Measurements from ENCODE around the gene EIF1AD.

Gene EIF1AD

GRCh38 chr11:66004186-66004585 lies 2.2 kb upstream of the EIF1AD start:
- DNase-seq (ENCODE audit: low read depth in 3 of 3) = no peak

DNA sequence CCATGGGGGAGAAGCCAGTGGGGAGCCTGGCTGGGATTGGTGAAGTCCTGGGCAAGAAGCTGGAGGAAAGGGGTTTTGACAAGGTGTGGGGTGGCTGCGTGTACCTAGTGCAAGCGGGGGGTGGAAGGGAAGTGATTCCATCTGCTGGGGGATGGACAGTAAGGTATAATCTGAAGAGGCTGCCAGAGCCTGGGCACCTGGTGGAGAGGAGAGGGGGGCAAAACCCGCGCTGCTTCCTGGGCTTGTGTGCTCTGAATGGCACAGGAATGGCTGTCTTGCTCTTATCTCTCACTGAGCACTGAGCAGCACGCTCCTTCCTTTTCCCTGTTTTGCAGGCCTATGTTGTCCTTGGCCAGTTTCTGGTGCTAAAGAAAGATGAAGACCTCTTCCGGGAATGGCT lies 1.3 kb upstream of the EIF1AD start:
- no peak for DNase-seq (ENCODE audit: low read depth in 3 of 3)

GRCh38 chr11:66002648-66003225 lies 780 bp upstream of the EIF1AD start:
- DNase-seq (ENCODE audit: low read depth in 3 of 3) = no peak

DNA sequence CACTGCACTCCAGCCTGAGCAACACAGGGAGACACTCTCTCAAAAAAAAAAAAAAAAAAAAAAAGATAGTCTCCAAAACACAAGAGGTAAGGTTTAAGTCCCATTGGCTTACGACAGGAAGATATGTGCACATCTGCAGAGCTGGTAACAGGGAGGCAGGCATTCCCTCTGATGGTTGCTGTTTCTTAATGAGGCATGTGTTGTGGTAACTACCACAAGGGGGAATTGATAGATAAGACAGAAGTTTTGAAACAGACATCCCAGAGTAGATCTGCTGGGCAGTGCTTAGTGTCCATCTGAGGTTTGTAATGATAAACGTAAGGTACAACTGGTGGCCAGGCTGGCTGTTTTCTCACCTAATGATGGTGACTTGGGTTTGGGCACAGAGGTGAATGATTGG lies 4.7 kb downstream of the EIF1AD start:
- DNase-seq (ENCODE audit: low read depth in 3 of 3) = no peak

DNA sequence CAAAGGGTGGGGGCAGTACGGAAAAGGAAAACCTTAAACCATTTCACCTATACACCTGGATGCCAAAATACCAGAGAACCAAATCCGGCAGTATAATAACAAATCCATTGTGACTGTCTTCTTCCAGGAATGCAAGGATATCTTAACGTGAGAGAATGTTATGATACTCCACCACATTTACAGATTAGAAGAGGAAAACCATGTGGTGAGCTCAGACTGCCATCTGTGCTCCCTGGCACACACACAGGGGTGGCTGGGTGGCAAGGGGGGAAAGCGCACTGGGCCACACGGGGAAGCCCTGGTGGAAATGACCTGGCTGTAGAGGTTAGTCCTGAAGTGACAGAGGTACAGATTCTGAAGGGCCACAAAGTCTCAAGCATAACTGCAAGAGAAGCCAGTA lies 9.9 kb downstream of the EIF1AD start:
- no peak for DNase-seq (ENCODE audit: low read depth in 3 of 3)

DNA sequence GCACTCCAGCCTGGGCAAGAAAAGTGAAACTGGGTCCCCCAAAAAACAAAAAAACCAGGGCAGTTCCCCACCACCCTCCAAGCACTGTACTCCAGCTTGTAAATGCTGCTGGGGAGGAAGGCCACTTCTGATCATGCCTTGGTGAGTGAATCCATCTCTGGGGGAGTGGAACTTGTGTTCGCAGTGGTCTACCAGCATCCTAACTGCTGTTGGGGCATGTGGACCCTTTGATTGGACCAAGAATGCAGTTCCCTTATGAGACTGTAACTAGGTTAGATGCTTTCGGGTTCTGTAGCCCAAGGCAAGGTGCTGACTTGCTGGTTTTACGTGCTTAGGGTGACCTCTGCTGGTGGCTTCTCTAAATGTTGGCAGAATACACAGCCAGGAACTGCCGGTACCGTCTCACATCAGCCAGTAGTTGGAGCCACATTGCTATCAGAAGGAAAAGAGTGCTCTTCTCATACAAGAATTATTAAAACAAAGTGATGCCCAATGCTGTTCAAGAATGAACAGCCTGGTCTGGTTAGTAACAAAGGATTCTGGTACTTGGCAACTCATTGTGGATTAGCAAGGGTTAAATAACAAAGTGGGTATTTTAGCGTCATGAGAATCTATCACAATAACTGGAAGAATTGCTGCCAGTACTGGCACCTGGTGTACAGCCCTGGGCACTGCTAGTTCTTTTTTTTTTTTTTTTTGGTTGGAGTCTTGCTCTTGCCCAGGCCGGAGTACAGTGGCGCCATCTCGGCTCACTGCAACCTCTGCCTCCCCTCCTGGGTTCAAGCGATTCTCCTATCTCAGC lies 13.0 kb downstream of the EIF1AD start:
- peak; percentile 80 to 87 (median 85) for DNase-seq (ENCODE audit: low read depth in 3 of 3)

- DNase-seq (ENCODE audit: low read depth in 3 of 3) = no peak
Measured at GRCh38 chr11:65987336-65987735, 14.6 kb downstream of the EIF1AD start.

GRCh38 chr11:65983589-65983987 lies 18.4 kb downstream of the EIF1AD start:
- no peak for DNase-seq (ENCODE audit: low read depth in 3 of 3)

GRCh38 chr11:65982824-65983588 lies 19.0 kb downstream of the EIF1AD start:
- DNase-seq (ENCODE audit: low read depth in 3 of 3) = no peak

DNA sequence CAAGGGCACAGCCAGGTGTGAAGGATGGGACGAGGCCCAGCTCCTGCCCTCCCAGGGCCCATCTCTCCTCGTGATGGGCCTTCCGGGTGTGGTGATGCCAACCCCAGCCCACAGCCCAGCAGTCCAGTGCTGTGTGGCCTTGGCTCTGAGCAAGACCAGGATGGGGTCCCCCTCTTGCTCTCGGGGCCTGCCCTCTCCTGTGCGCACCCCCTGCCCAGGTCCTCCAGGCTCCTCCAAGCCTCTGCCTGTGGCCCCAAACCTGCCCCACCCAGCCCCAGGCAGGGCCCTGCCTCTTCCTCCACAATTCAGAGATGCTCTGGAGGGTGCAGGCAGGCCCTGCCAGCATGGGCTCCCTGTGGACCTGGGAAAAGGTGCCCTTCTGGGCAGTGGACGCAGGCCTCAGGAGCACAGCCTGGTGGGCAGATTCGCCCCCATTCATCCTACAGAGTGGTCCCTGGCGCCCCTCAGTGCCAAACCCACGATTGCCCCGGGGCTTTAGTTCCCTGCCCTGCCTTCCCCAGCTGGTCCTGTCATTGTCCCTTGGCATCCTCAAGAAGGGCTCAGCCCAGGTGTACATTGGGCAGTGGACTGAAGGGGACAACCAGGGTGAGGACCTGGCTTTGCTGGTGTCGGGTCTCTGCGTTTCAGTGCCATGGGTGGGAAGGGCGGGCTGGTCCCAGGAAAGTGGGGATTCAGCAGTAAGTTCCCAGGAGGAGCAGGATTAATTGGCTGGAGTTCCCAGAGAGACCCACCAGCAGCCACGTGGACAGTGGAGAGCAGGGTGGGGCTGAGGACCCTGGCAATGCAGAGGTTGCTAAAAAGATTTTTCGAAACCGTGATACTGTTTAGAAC lies 19.8 kb downstream of the EIF1AD start:
- no peak for DNase-seq (ENCODE audit: low read depth in 3 of 3)

DNA sequence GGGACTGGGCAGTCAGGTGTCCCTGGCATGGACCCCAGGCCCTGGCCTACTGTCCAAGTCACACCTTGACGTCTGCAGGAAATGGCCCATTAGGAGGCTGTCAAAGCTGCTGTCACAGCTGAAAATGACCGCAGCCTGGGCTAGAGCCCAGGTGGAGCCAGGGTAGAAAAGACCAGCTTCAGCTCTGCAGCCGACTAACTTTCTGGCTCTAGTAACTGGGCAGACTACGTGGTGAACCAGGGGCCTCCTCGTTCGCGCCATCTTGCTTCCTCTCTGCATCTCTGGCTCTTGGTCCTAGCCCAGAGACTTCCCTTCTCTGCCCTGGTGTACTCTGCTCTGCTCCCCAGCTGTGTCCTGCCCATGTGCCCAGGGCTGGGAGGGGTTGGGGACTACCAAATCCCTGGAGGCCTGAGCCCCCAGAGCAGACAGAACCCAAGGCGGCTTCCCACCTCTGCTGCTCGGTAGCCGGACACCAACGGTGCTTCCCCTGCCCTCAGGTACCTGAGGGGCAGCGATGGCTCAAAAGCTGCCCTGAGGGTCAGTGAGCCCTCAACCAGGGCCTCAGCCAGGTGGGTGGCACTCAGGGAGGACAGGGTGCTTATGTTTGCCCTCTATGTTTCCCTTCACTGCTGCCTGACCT lies 20.7 kb downstream of the EIF1AD start:
- DNase-seq (ENCODE audit: low read depth in 3 of 3) = no peak

- no peak for DNase-seq (ENCODE audit: low read depth in 3 of 3)
Measured at GRCh38 chr11:65979261-65979759, 22.6 kb downstream of the EIF1AD start.

GRCh38 chr11:65978391-65979238 lies 23.3 kb downstream of the EIF1AD start:
- DNase-seq (ENCODE audit: low read depth in 3 of 3) = no peak

- DNase-seq (ENCODE audit: low read depth in 3 of 3) = no peak
Measured at GRCh38 chr11:65977621-65978390, 24.2 kb downstream of the EIF1AD start.

DNA sequence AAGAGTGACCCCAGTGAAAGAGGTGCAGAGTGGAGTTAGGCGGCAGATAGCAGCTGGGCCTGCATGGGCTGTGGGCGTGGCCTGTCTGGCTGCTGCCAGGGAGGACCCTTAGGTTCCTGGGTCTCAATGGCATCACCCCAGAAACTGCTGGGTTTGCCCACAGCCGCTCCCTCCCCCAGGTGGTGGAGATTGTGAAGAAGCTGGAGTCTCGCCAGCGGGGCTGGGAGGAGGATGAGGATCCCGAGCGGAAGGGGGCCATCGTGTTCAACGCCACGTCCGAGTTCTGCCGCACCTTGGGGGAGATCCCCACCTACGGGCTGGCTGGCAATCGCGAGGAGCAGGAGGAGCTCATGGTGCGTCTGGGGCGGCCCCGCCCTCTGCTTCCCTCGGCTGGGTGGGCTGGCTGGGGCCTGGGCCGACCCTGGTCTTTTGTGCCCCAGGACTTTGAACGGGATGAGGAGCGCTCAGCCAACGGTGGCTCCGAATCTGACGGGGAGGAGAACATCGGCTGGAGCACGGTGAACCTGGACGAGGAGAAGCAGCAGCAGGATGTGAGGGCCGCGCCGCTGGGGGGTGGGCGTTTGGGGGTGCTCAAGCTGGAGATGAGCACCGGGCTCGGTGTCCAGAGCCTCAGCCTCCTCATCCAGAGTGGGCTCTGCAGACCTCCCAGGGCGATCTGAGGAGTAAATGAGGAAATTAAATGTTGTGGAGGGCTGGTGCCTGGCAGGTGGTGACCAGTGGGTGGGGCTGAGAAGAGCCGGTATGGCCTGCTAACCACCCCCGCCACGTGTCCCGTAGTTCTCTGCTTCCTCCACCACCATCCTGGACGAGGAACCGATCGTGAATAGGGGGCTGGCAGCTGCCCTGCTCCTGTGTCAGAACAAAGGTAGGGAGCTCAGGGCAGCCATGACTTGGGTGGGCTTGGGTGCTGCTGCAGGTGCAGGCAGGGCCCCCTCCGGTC lies 25.5 kb downstream of the EIF1AD start:
- no peak for DNase-seq (ENCODE audit: low read depth in 3 of 3)

DNA sequence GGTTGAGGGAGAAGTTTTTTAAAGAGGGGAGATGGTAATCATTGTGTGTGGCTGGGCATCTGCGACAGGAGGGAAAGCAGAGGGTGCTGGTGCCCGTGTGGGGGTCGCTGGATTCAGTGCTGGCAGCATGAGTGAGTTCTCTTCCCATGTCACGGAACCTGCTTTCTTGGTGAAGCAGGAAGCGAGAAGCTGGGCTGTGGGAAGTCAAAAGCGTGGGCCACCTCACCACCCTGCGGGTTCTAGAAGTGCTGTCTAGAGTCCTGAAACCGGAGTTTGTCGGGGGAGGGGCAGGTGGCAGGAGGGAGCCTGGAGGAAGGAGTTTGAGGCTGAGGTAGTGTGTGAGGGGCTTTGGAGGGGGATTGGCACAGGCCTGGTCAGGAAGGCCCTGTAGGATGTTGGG lies 26.2 kb downstream of the EIF1AD start:
- DNase-seq (ENCODE audit: low read depth in 3 of 3) = no peak

GRCh38 chr11:65973439-65974110 lies 28.4 kb downstream of the EIF1AD start:
- DNase-seq (ENCODE audit: low read depth in 3 of 3) = no peak

GRCh38 chr11:65972116-65972515 lies 29.8 kb downstream of the EIF1AD start:
- DNase-seq (ENCODE audit: low read depth in 3 of 3) = no peak
